ENCODE measurements around the gene ZW10. TPM values are rescaled to one million over a fixed set of nuclear protein-coding genes. Genes with fewer than 3 reads are reported as not detected.

Gene ZW10
- polyA plus RNA-seq, 3 donors, result 3.3 to 13.1 (median 10.2) TPM

DNA sequence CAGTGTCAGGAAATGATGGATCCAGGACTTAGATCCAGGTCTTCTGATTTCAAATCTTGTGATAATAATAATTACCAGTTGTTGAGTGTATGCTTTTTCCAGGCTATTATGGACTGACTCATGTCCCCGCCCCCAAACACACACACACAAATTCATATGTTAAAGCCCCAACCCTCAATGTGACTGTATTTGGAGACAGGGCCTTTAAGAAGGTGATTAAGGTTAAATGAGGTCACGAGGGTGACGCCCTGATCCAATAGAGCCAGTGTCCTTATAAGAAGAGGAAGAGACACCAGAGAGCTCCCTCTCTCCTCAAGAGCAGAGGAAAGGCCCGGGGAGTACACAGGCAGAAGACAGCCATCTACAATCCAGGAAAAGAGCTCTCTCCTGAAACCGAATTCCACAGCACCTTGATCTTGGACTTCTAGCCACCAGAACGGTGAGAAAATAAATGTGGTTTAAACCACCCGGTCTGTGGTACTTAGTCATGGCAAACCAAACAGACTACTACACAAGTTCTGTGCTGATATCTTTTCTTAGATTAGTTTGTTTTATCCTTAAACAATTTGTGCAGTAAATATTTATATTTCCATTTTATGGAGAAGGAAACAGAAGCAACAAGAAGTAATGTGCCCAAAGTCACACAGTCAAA, 75.6 kb downstream of the ZW10 start:
- intact Hi-C loops (cut with micrococcal nuclease), result no loop called here
- H3K4me3 Mint-ChIP-seq, result no peak overlapping the region

DNA sequence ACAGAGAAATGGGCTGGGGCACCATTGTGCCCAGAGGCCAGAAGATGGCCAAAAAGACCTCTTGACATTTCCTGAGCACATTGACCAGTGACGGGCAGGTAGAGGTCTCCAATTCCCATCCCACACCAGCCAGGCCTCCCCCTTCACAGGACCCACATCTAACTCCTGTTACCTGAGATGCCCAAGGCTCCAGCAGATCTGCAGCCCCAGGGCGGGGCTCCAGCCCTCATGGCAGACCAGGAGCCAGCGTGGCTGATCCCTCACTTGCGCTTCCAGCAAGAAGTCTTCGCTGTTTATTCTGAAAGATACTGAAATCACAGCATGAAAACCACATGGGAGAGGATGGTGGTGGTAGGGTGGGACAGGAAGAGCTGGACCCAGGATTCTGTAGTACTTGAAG, 76.4 kb downstream of the ZW10 start:
- Mint-ChIP-seq H3K27ac (no peak overlapping the region), H3K27me3 (ENCODE audit: low read depth in 3 of 3) (no peaks in the 10 kb centered on the region), H3K4me3 (no peak overlapping the region), H3K4me1 (no peaks in the 10 kb centered on the region), H3K36me3 (no peaks in the 10 kb centered on the region), H3K9me3 (peaks cover 1 to 11% (median 5%) of the 10 kb centered on the region in 7 donors)
- Histone ChIP-seq H3K27ac (ENCODE audit: low read depth in 1 of 2, low read length in 2 of 2) (no peak overlapping the region), H3K4me1 (ENCODE audit: control insufficient read depth in 1 of 2, insufficient read depth in 2 of 2, low read length in 2 of 2) (no peaks in the 10 kb centered on the region), H3K79me2 (ENCODE audit: insufficient read depth, low read length) (no peaks in the 10 kb centered on the region), H3K9ac (ENCODE audit: insufficient read depth, low read length, poor library complexity, severe bottlenecking) (no peak overlapping the region), H3K9me3 (replicated peaks in 1 of 2; ENCODE audit: control insufficient read depth in 1 of 2, insufficient read depth in 1 of 2, low read length in 2 of 2) (no peaks in the 10 kb centered on the region), H3K4me3 (replicated peaks in 1 of 3; ENCODE audit: low read depth in 2 of 3, low read length in 3 of 3) (no peak overlapping the region), H3K4me2 (replicated peaks; ENCODE audit: extremely low read depth, low read length, poor library complexity, severe bottlenecking) (no peak overlapping the region), H3K36me3 (replicated peaks in 1 of 2; ENCODE audit: control insufficient read depth in 1 of 2, insufficient read depth in 2 of 2, low read length in 2 of 2) (no peaks in the 10 kb centered on the region), H2AFZ (ENCODE audit: insufficient read depth, low read depth, low read length, poor library complexity, severe bottlenecking) (no peak overlapping the region), H3K27me3 (ENCODE audit: control insufficient read depth in 2 of 2, insufficient read depth in 2 of 2, low read length in 2 of 2) (no peaks in the 10 kb centered on the region), H4K20me1 (ENCODE audit: insufficient read depth, low read length) (no peaks in the 10 kb centered on the region)
- 100% methylated on average over 4 of the region's 5 CpGs for WGBS (ENCODE audit: insufficient coverage)
- DNase-seq, result no peak
- TF ChIP-seq, protein P1, sequence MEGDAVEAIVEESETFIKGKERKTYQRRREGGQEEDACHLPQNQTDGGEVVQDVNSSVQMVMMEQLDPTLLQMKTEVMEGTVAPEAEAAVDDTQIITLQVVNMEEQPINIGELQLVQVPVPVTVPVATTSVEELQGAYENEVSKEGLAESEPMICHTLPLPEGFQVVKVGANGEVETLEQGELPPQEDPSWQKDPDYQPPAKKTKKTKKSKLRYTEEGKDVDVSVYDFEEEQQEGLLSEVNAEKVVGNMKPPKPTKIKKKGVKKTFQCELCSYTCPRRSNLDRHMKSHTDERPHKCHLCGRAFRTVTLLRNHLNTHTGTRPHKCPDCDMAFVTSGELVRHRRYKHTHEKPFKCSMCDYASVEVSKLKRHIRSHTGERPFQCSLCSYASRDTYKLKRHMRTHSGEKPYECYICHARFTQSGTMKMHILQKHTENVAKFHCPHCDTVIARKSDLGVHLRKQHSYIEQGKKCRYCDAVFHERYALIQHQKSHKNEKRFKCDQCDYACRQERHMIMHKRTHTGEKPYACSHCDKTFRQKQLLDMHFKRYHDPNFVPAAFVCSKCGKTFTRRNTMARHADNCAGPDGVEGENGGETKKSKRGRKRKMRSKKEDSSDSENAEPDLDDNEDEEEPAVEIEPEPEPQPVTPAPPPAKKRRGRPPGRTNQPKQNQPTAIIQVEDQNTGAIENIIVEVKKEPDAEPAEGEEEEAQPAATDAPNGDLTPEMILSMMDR (IDR thresholded peaks at IDR 0.05), result no peak
- intact Hi-C loops (cut with micrococcal nuclease), result no loop called here

More for the DNA sequence above, 75.6 kb downstream of the ZW10 start:
- 96% methylated on average over 3 of the region's 7 CpGs for WGBS (ENCODE audit: insufficient coverage)
- Mint-ChIP-seq H3K9me3 (peaks cover 1 to 15% (median 6%) of the 10 kb centered on the region in 7 donors), H3K36me3 (no peaks in the 10 kb centered on the region), H3K4me1 (no peaks in the 10 kb centered on the region), H3K27ac (no peak overlapping the region), H3K27me3 (ENCODE audit: low read depth in 3 of 3) (no peaks in the 10 kb centered on the region)
- Histone ChIP-seq H3K4me3 (replicated peaks in 1 of 3; ENCODE audit: low read depth in 2 of 3, low read length in 3 of 3) (no peak overlapping the region), H3K9ac (ENCODE audit: insufficient read depth, low read length, poor library complexity, severe bottlenecking) (no peak overlapping the region), H3K36me3 (replicated peaks in 1 of 2; ENCODE audit: control insufficient read depth in 1 of 2, insufficient read depth in 2 of 2, low read length in 2 of 2) (no peaks in the 10 kb centered on the region), H3K9me3 (replicated peaks in 1 of 2; ENCODE audit: control insufficient read depth in 1 of 2, insufficient read depth in 1 of 2, low read length in 2 of 2) (no peaks in the 10 kb centered on the region), H3K4me2 (replicated peaks; ENCODE audit: extremely low read depth, low read length, poor library complexity, severe bottlenecking) (no peak overlapping the region), H3K27me3 (ENCODE audit: control insufficient read depth in 2 of 2, insufficient read depth in 2 of 2, low read length in 2 of 2) (no peaks in the 10 kb centered on the region), H3K79me2 (ENCODE audit: insufficient read depth, low read length) (no peaks in the 10 kb centered on the region), H2AFZ (ENCODE audit: insufficient read depth, low read depth, low read length, poor library complexity, severe bottlenecking) (no peak overlapping the region), H3K27ac (ENCODE audit: low read depth in 1 of 2, low read length in 2 of 2) (no peak overlapping the region), H3K4me1 (ENCODE audit: control insufficient read depth in 1 of 2, insufficient read depth in 2 of 2, low read length in 2 of 2) (no peaks in the 10 kb centered on the region), H4K20me1 (ENCODE audit: insufficient read depth, low read length) (no peaks in the 10 kb centered on the region)
- DNase-seq, result no peak
- TF ChIP-seq, protein P1 (IDR thresholded peaks at IDR 0.05), result no peak

Measured in CD14-positive monocyte (primary cell).